Testis (tissue), 3 donors: ENCODE results near the gene MTIF3. TPM values are rescaled to one million over a fixed set of nuclear protein-coding genes. Genes with fewer than 3 reads are reported as not detected.

ENCODE experiments used
- DNase-seq: peaks from one replicate; pipeline ENCODE4 v3.0.0-alpha.2; 2019
- H3K27ac ChIP-seq, 2 donors: fragments of 200-600 bp; sonication (generic); one replicate each; pipeline ENCODE4 v1.5.1; 2019
- H3K27me3 ChIP-seq: fragments of 200-600 bp; sonication (generic); one replicate; pipeline ENCODE4 v1.5.1; 2019
- H3K36me3 ChIP-seq: fragments of 200-600 bp; sonication (generic); one replicate; pipeline ENCODE4 v1.5.1; 2017; ENCODE audit warnings: low read depth; ENCODE audit errors: missing control alignments
- H3K4me1 ChIP-seq: fragments of 200-600 bp; sonication (generic); one replicate; pipeline ENCODE4 v1.5.1; 2019
- H3K4me3 ChIP-seq, 2 donors: fragments of 200-600 bp; sonication (generic); one replicate each; pipeline ENCODE4 v1.5.1; 2017 to 2019
- H3K9me3 ChIP-seq: fragments of 200-600 bp; sonication (generic); one replicate; pipeline ENCODE4 v1.5.1; 2017
- POLR2A ChIP-seq: fragments of 450-650 bp; IDR thresholded peaks from one replicate; pipeline ENCODE4 v1.6.1; 2017; ENCODE audit warnings: antibody characterized with exemption, mild to moderate bottlenecking, moderate library complexity
- WGBS, 2 donors: methylation state at CpG; one replicate each; pipeline ENCODE4 v1.1.5; 2018; 5-methylcytosine and 5-hydroxymethylcytosine counted together
- intact Hi-C: fragments of 100-400 bp; cut with DNase I; formaldehyde crosslinking; loops from one replicate; pipeline ENCODE4 v1.15.1; 2023; ENCODE audit warnings: low total_unique reads
- polyA plus RNA-seq: library from polyadenylated mRNA; stranded (reverse); fragments of 350-450 nt; fragmentation: Illumina TruSeq; extraction: RNeasy Lipid Tissue Mini Kit (QIAGEN cat#74804); gene quantifications from one replicate; pipeline ENCODE4 v1.2.3, GENCODE V29; 2014; ENCODE audit warnings: low read depth, low replicate concordance; ENCODE audit not compliant: insufficient read depth
- total RNA-seq, 2 donors: library from RNA; depleted of rRNA; stranded (reverse); fragments of >200 nt; gene quantifications; one replicate each; pipeline ENCODE4 v1.2.3, GENCODE V29; 2016
- TF ChIP-seq, protein P1 (sequence below), 3 experiments: fragments of 450-650 bp in 2 of 3; fragments of 200-600 bp in 1 of 3; sonication (generic) in 1 of 3; IDR thresholded peaks; one replicate each; pipeline ENCODE4 v1.5.1; 2016 to 2019; ENCODE audit warnings: antibody characterized with exemption in 3 of 3, mild to moderate bottlenecking in 2 of 3, moderate library complexity in 1 of 3

The MTIF3 gene
- total and polyA plus RNA-seq, 3 donors from 2014 or later: 87.6 to 141 (median 94.2) TPM

GRCh38 chr13:27461940-27462584 is 11.7 kb upstream of the MTIF3 start:
- H3K27ac ChIP-seq: no peak overlapping the region
- DNase-seq: no peak

DNA sequence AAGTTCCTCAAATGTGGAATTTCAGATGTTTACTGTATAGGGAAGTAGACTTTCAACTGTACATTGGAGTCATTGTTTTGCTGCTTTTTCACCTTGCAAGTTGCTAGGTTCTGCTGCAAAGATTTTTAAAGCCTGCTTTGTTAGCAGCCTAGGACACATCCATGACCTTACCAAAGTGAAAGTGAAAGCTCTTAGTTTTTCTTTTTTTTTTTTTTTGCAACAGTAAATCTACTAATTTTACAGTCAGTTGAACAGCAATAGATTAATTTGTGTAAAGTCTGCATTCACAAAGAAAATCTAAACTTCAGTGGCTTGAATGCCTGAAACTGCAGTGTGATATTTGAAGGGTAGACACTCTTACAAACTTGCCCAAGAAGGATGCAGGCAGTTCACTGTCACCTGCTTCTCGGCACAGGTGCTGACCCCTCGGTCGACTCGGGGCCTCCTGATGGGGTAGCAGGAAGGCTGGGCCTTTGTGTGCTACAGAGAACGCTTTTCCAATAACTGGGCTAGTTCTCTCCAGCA is 5.0 kb upstream of the MTIF3 start:
- Histone ChIP-seq H3K9me3 (no peaks in the 10 kb centered on the region), H3K4me1 (peaks cover 6% of the 10 kb centered on the region), H3K36me3 (no peaks in the 10 kb centered on the region), H3K27ac (peak overlapping the region in 1 of 2 donors; percentile 64), H3K27me3 (no peaks in the 10 kb centered on the region), H3K4me3 (no peak overlapping the region)
- WGBS, 2 donors: 40 to 42% methylated on average over 5 of the region's 5 CpGs
- TF ChIP-seq POLR2A: no peak
- TF ChIP-seq, protein P1, sequence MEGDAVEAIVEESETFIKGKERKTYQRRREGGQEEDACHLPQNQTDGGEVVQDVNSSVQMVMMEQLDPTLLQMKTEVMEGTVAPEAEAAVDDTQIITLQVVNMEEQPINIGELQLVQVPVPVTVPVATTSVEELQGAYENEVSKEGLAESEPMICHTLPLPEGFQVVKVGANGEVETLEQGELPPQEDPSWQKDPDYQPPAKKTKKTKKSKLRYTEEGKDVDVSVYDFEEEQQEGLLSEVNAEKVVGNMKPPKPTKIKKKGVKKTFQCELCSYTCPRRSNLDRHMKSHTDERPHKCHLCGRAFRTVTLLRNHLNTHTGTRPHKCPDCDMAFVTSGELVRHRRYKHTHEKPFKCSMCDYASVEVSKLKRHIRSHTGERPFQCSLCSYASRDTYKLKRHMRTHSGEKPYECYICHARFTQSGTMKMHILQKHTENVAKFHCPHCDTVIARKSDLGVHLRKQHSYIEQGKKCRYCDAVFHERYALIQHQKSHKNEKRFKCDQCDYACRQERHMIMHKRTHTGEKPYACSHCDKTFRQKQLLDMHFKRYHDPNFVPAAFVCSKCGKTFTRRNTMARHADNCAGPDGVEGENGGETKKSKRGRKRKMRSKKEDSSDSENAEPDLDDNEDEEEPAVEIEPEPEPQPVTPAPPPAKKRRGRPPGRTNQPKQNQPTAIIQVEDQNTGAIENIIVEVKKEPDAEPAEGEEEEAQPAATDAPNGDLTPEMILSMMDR (IDR thresholded peaks at IDR 0.05): no peak
- intact Hi-C loops: no loop called here
- no peak for DNase-seq

More at GRCh38 chr13:27461940-27462584, 11.7 kb upstream of the MTIF3 start:
- H3K4me3 ChIP-seq: no peak overlapping the region
- TF ChIP-seq, protein P1 (IDR thresholded peaks at IDR 0.05): no peak
- no peak for TF ChIP-seq POLR2A
- no peaks in the 10 kb centered on the region for H3K9me3 ChIP-seq
- no peaks in the 10 kb centered on the region for H3K27me3 ChIP-seq
- no peaks in the 10 kb centered on the region for H3K4me1 ChIP-seq
- WGBS, 2 donors: 87 to 91% methylated on average over 12 of the region's 12 CpGs
- intact Hi-C loops: no loop called here
- H3K36me3 ChIP-seq: no peaks in the 10 kb centered on the region

DNA sequence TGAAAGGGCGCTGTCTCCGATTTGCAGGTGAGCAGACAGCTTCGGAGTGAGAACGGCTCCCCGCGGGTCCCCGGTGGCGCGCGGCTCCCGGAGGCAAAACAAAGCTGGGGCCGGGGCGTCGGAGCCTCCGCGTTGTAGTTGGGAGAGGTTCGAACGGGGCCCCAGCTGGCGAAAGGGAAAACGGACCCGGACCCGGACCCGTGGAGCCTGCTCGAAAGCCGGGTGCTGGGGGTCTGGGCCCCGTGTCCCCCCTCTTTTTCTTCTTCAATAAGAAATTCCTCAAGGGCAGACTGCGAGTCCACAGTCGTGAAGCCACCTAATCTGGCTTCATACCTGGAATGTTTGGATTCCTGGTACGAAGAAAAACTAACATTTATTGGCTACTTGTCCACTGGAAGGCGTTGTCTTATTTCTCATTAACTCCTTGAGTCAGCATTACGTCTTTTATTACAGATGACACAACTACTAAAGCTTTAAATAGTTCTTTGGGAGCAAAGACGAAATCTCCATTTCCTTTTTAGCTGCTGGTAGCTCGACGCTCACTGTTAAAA is 632 bp upstream of the MTIF3 start:
- WGBS, 2 donors: 1 to 2% methylated on average over 25 to 34 of the region's 34 CpGs
- no peak for TF ChIP-seq POLR2A
- TF ChIP-seq, protein P1 (IDR thresholded peaks at IDR 0.05): no peak
- H3K27me3 ChIP-seq: no peaks in the 10 kb centered on the region
- peak overlapping the region; percentile 91 to 98 for H3K4me3 ChIP-seq
- peaks cover 29% of the 10 kb centered on the region for H3K4me1 ChIP-seq
- DNase-seq: peak; percentile 54
- no peaks in the 10 kb centered on the region for H3K36me3 ChIP-seq
- H3K27ac ChIP-seq: peak overlapping the region; percentile 98
- intact Hi-C loops: no loop called here
- no peaks in the 10 kb centered on the region for H3K9me3 ChIP-seq

GRCh38 chr13:27449081-27449603 is 1.2 kb downstream of the MTIF3 start:
- Histone ChIP-seq H3K27ac (peak overlapping the region; percentile 98), H3K4me1 (peaks cover 22% of the 10 kb centered on the region), H3K27me3 (no peaks in the 10 kb centered on the region), H3K36me3 (no peaks in the 10 kb centered on the region), H3K9me3 (no peaks in the 10 kb centered on the region), H3K4me3 (peak overlapping the region; percentile 91 to 98)
- no peak for TF ChIP-seq POLR2A
- TF ChIP-seq, protein P1 (IDR thresholded peaks at IDR 0.05): no peak
- DNase-seq: peak; percentile 26
- intact Hi-C loops: no loop called here
- 27 to 30% methylated on average over 15 of the region's 15 CpGs for WGBS, 2 donors
